GM12872 (cell line): ENCODE measurements around the gene CEP44.

Experiments
- CTCF ChIP-seq: IDR thresholded peaks from 3 replicates; pipeline ENCODE4 v1.5.1; 2011; ENCODE audit warnings: low read depth, mild to moderate bottlenecking, low read length, moderate library complexity; ENCODE audit not compliant: insufficient read depth

The CEP44 gene

GRCh38 chr4:174283507-174284471, at the start of gene CEP44, which contains the start of gene FBXO8:
CEP44 (plus strand) TSS chr4:174283911; CDS start chr4:174299122, 15,211 bp downstream.
FBXO8 (minus strand) TSS chr4:174283667; CDS start chr4:174263092, 20,575 bp downstream.
- TF ChIP-seq CTCF = no peak

GRCh38 chr4:174236359-174236758, 47.4 kb upstream of the CEP44 start:
- TF ChIP-seq CTCF = no peak

- no peak for TF ChIP-seq CTCF
These were observed 42.5 kb upstream of the CEP44 start for GRCh38 chr4:174241162-174241561.

GRCh38 chr4:174244441-174244840, 39.3 kb upstream of the CEP44 start:
- TF ChIP-seq CTCF = no peak

- no peak for TF ChIP-seq CTCF
These were observed 38.0 kb upstream of the CEP44 start for GRCh38 chr4:174245714-174246113.

- no peak for TF ChIP-seq CTCF
These were observed 35.3 kb upstream of the CEP44 start for GRCh38 chr4:174248407-174248806.

- TF ChIP-seq CTCF = no peak
These were observed 31.3 kb upstream of the CEP44 start for GRCh38 chr4:174252412-174252811.
